Lower leg skin (tissue), 4 donors: ENCODE data around the gene NCOA3. TPM values are rescaled to one million over a fixed set of nuclear protein-coding genes. Genes with fewer than 3 reads are reported as not detected.

ENCODE experiments used
- DNase-seq, 2 donors: peaks; one replicate each; pipeline ENCODE4 v3.0.0-alpha.2; 2019; ENCODE audit warnings: low spot score in 2 of 2
- H3K4me3 ChIP-seq: fragments of 200-600 bp; sonication (generic); 2 replicates; pipeline ENCODE4 v1.5.1; 2017; ENCODE audit warnings: mild to moderate bottlenecking, low read depth; ENCODE audit not compliant: poor library complexity, severe bottlenecking
- CTCF ChIP-seq, 3 donors: fragments of 450-650 bp; IDR thresholded peaks; one replicate each; pipeline ENCODE4 v1.5.1; 2016; ENCODE audit warnings: antibody characterized with exemption in 3 of 3, mild to moderate bottlenecking in 3 of 3, moderate library complexity in 2 of 3
- POLR2A ChIP-seq, 2 donors: fragments of 450-650 bp; IDR thresholded peaks; one replicate each; pipeline ENCODE4 v1.6.1; 2016 to 2017; ENCODE audit warnings: antibody characterized with exemption in 2 of 2, mild to moderate bottlenecking in 1 of 2, moderate library complexity in 1 of 2
- WGBS, 2 donors: methylation state at CpG; one replicate each; pipeline ENCODE4 v1.1.5; 2018; 5-methylcytosine and 5-hydroxymethylcytosine counted together
- intact Hi-C: fragments of 100-400 bp; cut with DNase I; formaldehyde crosslinking; loops from one replicate; pipeline ENCODE4 v1.15.0; 2023; ENCODE audit warnings: low total_unique reads
- total RNA-seq, 4 donors: library from RNA; depleted of rRNA; stranded (reverse); fragments of >200 nt; gene quantifications; one replicate each; pipeline ENCODE4 v1.1.0, GENCODE V29; 2016

The NCOA3 gene
- total RNA-seq, 4 donors from 2014 or later: 43.6 to 55.0 (median 49.5) TPM

- no peak for DNase-seq
- 91 to 92% methylated on average over 1 of the region's 1 CpG for WGBS, 2 donors
- H3K4me3 ChIP-seq: no peak overlapping the region
- TF ChIP-seq CTCF (IDR thresholded peaks at IDR 0.05) (no peak), POLR2A (IDR thresholded peaks at IDR 0.05) (no peak)
- intact Hi-C loops: no loop called here
Observed at GRCh38 chr20:47531458-47531857, 29.8 kb downstream of the NCOA3 start.

DNA sequence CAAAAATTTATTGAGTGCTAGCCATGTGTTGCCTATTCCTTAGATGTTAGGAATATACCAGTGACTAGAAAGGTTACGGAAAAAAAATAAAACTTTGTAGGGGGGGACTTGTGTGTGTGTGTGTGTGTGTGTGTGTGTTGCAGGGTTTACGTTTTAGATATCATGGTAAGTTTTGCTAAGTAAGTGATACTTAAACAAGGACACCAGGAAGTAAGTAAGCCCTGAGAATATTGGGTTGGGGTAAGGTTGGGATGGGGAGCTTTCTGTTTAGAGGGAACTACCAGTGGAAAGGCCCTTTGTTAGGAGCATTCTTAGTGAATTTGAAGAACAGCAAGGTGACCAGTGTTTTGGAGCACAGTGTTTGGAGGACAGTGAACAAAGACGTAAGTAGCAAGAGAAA lies 30.3 kb downstream of the NCOA3 start:
- WGBS, 2 donors: 96 to 98% methylated on average over 3 of the region's 3 CpGs
- TF ChIP-seq POLR2A (IDR thresholded peaks at IDR 0.05): no peak
- no peak for TF ChIP-seq CTCF (IDR thresholded peaks at IDR 0.05)
- H3K4me3 ChIP-seq: no peak overlapping the region
- no peak for DNase-seq
- intact Hi-C loops: no loop called here

GRCh38 chr20:47533518-47534062 lies 31.9 kb downstream of the NCOA3 start:
- H3K4me3 ChIP-seq: no peak overlapping the region
- TF ChIP-seq CTCF (IDR thresholded peaks at IDR 0.05) (no peak), POLR2A (IDR thresholded peaks at IDR 0.05) (no peak)
- intact Hi-C loops: no loop called here
- WGBS, 2 donors: 89 to 91% methylated on average over 3 of the region's 3 CpGs
- no peak for DNase-seq

DNA sequence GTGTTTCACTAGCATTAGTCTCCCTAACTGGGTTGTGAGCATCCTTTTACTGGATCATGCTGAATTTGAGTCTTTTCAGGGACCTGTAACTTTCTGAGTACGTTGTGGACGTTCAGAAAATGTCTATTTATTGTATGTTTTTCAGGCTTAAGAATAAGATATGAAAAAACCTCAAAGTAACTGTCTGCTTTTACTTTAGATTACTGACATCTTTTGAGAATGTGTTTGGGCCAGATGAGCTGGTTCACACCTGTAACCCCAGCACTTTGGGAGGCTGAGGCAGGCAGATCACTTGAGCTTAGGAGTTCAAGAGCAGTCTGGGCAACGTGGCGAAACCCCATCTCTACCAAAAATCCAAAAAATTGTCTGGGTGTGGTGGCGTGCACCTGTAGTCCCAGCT lies 32.7 kb downstream of the NCOA3 start:
- no peak for DNase-seq
- intact Hi-C loops: no loop called here
- H3K4me3 ChIP-seq: no peak overlapping the region
- TF ChIP-seq CTCF (IDR thresholded peaks at IDR 0.05) (no peak), POLR2A (IDR thresholded peaks at IDR 0.05) (no peak)
- 88 to 89% methylated on average over 5 of the region's 5 CpGs for WGBS, 2 donors

DNA sequence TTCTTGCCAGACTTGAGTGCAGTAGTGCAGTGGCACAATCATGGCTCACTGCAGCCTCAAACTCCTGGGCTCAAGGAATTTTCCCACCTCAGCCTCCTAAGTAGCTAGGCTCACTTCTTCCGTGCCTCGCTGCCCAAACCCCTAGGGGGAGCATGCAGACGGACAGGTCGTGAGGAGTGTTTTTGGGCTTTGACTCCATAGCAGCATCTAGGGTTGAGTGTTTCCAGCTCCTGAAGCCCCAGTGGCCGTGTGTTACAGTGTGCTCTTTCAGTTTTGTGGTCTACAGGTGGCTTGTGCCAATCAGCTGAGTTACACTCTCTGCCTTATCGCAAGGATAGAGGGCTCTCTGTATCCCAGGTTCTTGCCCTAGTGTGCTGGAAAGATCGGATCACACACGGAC lies 33.4 kb downstream of the NCOA3 start:
- DNase-seq: no peak
- TF ChIP-seq POLR2A (IDR thresholded peaks at IDR 0.05): no peak
- TF ChIP-seq CTCF (IDR thresholded peaks at IDR 0.05): no peak
- 87 to 92% methylated on average over 8 of the region's 8 CpGs for WGBS, 2 donors
- no peak overlapping the region for H3K4me3 ChIP-seq
- intact Hi-C loops: no loop called here

GRCh38 chr20:47535994-47536393 lies 34.3 kb downstream of the NCOA3 start:
- 96 to 97% methylated on average over 6 of the region's 6 CpGs for WGBS, 2 donors
- H3K4me3 ChIP-seq: no peak overlapping the region
- no peak for DNase-seq
- intact Hi-C loops: no loop called here
- TF ChIP-seq CTCF (IDR thresholded peaks at IDR 0.05): no peak
- TF ChIP-seq POLR2A (IDR thresholded peaks at IDR 0.05): no peak
